ENCODE measurements around the gene SMIM3.
A peak's percentile ranks its signal among the peaks of the same experiment; 100 is the strongest.
"Not testable (repeated sequence)": the region's sequence is repeated elsewhere in the genome, so short reads cannot be mapped to it uniquely, and the experiment has no call there.

SMIM3 gene

DNA sequence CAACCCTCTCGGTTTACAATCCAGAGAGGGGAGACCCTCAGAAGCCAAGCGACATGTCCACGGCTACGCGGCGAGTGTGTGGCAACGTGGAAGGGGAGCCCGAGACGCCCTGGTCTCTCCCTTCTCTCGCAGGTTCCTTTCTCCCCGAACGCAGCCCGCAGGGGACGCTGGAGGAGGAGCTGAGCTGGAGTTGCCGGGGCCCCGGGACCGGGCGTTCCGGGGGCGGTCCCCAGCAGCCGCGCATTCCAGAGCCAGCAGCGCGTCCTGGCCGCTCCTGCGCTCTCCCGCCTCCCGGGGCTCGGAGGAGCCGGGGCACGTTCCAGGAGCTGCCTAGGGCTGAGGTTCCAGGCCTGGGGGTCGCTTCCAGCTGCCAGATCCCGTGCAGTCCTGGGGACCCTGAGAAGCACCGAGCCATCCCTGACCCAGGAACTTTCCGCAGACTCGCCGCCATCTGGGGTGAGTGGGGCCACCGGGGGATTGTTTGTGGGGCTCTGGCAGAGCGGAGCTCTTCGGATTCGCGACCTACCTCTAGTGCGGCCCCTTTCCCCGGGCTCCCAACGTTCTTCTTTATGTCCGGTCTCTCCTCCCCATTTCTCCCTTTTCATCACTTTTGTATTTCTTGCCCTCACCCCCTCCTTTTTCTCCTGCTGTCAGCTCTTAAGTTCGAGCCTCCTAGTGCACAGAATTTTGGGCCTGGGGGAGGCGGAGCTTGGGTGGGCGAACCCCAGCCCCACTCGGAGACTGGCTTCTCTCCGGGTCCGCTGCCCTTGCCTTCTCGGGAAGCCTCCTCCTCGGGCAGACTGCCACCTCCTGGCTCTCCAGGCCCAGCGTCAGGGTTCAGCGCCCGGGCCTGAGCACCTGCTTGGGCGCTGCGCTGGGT is at the start of gene SMIM3:
Gene SMIM3, plus strand, starts transcription at position 241 of the 880 bp plus-strand sequence. CDS start 16,684 bp downstream, outside the sequence.
- DNase-seq (ENCODE audit: low spot score): peak; percentile 90

GRCh38 chr5:150729859-150730258 is 48.7 kb upstream of the SMIM3 start:
- DNase-seq (ENCODE audit: low spot score): no peak

DNA sequence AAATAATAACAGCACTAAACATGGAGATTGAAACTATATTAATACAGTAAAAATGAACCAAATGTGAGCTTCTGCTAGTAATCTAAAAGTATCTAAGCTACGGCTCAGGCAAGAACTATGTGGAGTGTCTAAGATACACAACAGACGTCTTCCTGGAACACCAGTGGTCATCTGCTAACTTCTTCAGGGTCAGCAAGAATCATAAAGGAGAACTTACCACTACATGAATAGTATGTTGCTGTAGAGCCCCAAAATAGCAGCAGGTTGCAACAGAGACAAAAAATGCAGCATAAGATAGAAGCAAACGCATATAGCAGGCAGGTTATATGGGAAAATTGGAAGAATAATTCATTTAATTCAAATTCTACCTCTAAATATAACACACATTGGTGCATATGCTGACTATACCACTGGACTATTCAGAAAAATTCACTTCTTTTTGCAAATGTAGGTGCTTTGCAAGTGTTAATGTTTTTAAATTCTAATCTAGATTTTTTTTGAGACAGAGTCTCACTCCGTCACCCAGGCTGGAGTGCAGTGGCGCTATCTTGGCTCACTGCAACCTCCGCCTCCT is 46.8 kb upstream of the SMIM3 start:
- no peak for DNase-seq (ENCODE audit: low spot score)

- no peak for DNase-seq (ENCODE audit: low spot score)
Observed at GRCh38 chr5:150734579-150735384, 43.8 kb upstream of the SMIM3 start.

DNA sequence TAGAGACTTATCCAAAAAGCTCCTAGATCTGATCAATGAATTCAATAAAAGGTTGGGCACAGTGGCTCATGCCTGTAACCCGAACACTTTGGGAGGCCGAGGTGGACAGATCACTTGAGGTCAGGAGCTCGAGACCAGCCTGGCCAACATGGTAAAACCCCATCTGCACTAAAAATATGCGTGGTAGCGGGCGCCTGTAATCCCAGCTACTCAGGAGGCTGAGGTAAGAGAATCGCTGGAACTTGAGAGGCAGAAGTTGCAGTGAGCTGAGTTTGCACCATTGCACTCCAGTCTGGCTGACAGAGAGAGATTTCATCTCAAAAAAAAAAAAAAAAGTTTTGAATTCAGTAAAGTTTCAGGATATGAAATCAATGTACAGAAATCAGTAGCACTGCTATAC is 39.7 kb upstream of the SMIM3 start:
- DNase-seq (ENCODE audit: low spot score): no peak

GRCh38 chr5:150740992-150741391 is 37.6 kb upstream of the SMIM3 start:
- DNase-seq (ENCODE audit: low spot score): no peak

GRCh38 chr5:150742455-150743141 is 36.0 kb upstream of the SMIM3 start:
- not testable (repeated sequence) for DNase-seq (ENCODE audit: low spot score)

- DNase-seq (ENCODE audit: low spot score): not testable (repeated sequence)
Observed at GRCh38 chr5:150743142-150743488, 35.4 kb upstream of the SMIM3 start.

DNA sequence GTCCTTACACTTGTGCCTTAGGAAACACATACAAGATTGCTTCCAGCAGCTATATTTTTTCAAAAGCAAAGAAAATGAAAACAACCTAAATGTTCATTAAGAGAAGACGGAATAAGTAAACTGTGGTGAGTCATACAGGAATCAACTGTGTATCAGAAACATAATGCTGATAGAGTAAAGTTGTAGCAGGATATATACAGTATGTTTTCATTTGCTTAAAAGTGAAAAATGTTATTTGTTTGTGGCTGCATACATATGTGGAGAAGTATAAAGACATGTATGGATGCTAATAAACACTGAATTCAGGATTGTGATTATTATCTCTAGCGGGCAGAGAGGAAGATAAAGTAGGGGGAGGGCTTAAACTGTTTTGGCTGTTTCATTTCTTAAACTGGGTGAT is 28.1 kb upstream of the SMIM3 start:
- DNase-seq (ENCODE audit: low spot score): no peak

DNA sequence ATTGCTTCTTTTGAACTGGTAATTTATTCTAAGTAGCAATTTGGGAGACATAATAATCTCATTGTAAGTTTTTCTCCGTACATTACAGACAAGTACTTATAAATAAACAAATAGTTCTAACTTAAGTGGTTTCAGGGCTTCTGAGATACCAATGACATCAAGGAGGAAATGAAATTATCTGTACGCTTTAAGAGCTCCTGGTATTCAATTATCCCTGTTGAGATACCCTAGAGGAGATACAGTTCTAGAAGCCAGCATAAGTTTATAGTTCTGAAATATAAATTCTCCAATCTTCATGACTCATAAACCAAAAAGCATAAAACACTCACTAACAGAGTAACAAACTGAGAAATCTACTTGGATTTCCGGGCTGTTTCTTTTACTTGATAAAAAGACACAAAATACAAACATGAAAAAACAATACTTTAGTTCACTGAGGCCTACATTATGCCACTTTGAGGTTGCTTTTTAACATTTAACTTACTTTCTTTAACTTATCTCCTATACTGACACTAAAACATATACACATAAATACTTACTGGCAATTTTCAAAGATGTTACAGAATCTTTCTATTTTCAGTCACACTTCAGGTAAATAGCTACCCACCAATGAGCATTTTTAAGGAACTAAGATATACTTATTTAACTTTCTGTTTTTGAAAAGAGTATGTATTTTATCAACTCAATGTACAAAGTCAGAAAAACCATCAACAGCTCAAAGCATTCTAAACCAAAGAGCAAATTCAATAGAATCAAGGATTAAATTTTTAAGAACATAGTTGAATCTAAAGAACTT is 27.3 kb upstream of the SMIM3 start:
- DNase-seq (ENCODE audit: low spot score): no peak

- DNase-seq (ENCODE audit: low spot score): no peak
Observed at GRCh38 chr5:150753463-150753862, 25.1 kb upstream of the SMIM3 start.

GRCh38 chr5:150753863-150754262 is 24.7 kb upstream of the SMIM3 start:
- no peak for DNase-seq (ENCODE audit: low spot score)

DNA sequence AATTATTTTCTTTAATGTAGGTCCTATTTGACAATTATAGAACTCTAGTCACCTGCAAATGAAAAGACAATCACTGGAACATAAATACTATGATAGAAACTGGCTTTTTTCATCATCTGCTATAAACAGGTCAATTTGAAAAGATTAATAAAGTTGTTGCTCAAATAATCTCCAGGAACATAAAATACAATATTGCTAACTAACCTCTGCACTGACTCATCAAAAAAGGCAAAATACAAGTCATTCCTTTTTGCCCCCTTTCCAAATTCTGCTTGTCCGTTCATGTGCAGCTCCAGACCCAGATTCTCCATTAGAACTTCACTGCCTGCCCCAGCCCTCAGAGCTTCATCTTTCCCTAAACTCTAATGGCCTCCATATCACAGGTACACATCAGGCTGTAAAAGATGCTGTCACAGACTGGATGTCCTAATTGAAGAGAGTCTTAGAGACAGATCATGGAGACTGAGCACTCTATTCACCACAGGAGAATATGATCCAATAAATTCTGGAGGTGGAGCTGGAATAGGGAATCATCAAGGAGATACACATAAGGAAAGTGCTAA is 21.4 kb upstream of the SMIM3 start:
- no peak for DNase-seq (ENCODE audit: low spot score)

DNA sequence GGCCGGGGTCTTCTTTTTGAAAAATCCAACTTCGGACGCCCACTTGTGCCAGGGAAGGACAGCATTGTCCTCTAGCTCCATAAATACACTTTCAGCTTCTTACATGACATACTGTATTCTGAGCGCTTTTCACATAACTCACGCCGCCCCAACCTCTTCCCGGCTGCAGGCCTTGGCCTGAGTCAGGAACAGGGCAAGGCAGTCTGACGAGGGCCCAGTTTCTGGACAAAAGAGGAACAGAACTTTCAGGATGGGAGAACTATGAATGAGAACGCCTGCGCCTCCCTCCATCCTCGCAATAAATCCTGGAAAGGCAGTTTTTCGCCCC is 20.4 kb upstream of the SMIM3 start:
- no peak for DNase-seq (ENCODE audit: low spot score)

DNA sequence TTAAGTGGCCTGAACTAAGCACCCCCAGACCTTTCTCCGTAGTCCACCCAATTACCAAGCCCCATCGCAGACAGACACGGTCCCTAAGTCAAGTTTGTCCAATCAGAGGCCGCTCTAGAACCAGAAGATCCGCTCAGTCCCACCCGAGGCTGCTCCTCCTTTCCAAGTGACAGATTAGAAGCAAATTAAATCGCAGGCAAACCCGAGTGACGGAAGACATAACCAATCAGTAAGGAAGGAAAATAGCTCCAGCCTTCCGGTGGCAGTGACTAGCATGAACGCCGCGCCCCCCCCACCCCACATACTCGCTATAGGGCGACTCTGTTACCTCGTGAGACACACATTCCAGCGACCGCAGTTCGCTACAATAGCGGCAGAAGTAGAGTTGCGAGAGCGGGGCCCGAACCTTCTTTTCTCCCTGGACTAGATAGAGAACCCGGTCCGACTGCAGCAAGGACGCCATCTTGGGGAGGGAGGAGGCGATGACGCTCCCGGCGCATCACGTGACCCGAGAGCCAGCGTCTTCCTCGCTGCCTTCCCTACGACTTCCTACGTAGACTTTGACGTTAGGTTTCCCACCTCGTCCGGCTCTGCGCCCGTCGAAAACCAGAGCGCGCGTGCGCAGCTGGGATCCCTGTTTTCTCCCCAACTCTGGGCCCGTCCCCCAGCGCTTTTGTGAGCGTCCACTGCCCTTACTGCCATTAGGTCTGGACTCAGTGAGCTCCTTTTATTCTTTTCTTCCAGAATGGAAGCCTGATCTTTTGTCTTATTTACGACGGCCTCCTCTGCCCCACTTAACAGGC is 19.8 kb upstream of the SMIM3 start, which contains the start of gene DCTN4:
Gene DCTN4, minus strand, starts transcription at position 487 of the 803 bp plus-strand sequence. Its CDS starts 24 bp downstream, at position 463.
- peak; percentile 96 for DNase-seq (ENCODE audit: low spot score)

DNA sequence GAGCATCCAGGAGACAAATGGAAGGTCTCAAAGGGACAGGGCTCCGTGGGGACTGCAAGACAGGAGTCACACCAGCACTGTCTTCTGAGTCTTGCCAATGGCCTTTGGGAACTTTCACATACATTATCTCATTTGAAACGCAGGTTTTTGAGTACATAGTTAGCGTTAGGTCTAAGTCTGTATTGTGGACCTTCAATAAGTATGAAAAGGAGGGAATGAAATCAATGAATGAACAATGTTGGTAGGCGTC is 19.3 kb upstream of the SMIM3 start:
- DNase-seq (ENCODE audit: low spot score): no peak

DNA sequence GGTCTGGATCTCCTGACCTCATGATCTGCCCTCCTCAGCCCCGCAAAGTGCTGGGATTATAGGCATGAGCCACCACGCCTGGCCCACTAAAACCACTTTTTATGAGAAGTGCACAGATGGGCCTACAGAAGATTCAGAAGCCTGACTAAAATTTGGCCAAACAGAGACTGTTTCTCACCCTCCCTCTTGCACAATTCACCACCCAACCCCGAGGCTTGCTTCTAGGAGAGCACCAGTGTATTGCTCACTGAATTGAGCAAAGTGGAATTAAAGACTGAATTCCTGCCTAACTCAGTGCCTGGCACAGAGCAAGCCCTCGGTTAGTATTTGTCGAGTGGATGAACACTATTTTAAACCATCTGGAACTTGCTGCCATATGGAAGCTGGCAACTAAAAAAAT is 16.3 kb upstream of the SMIM3 start:
- DNase-seq (ENCODE audit: low spot score): no peak

DNA sequence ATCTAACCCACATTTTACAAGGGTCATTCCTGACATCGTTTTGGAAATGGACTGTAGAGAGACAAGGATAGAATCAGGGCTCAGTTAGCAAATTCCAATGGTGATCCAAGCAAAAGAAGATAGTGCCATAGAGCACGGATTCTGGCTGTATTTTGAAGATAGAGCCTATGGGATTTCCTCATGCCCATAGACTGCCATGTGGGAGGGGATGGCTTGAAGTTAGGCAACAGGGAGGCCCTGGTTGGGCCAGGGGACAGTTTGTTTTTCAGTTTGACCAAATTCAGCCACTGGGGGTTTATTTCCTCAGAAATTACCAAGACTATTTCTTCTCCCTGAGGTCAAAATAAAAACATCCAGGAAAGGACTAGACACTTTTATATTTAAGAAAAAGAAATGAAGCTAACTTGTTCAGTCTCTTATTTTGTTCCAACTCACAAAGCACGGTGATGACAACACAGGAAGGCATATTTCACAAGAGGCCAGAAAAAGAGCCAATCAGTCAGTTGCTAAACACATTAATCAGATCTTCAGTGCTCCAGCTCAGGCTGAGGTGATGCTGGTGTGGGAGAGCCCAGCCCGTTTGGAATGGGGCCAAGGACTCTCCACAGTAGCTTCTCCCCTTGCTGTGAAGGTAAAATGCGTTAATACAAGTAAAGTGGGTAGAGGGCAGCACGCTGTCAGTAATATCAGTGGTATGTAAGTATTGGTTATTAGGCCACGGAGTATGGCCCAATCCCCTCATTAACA is 15.4 kb upstream of the SMIM3 start:
- DNase-seq (ENCODE audit: low spot score): peak; percentile 54

DNA sequence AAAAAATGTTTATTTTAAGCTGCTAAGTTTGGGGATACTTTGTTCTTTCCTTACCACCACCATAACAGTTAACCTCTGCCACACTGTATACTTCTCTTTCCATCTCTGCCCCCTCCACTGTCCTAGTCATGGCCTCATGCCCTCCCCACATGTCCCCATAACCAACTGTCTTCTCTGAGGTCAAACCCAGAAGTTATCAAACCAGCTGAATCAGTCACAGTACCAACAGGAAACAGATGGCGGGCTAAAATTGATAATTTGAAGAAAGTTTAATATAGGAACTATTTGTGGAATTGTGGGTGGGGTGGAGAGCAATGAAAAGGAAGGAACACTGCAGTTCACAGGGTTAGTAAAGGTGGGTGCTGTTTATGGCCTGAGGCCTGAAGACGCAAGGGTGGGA is 14.0 kb upstream of the SMIM3 start:
- no peak for DNase-seq (ENCODE audit: low spot score)

All from AG20443 (cell line).